22Rv1 (cell line): Measurements from ENCODE around the gene CTNNB1.
A peak's percentile ranks its signal among the peaks of the same experiment; 100 is the strongest.

Experiments used
- H3K27ac ChIP-seq: fragments of 450-650 bp; 2 replicates; pipeline ENCODE4 v1.5.1; 2017
- ZFX ChIP-seq: fragments of 450-650 bp; IDR thresholded peaks from 2 replicates; pipeline ENCODE4 v1.6.1; 2017; ENCODE audit warnings: antibody characterized with exemption, borderline replicate concordance
- TF ChIP-seq, protein P1 (sequence below): fragments of 450-650 bp; IDR thresholded peaks from 2 replicates; pipeline ENCODE4 v1.5.1; 2017; ENCODE audit warnings: mild to moderate bottlenecking

Gene CTNNB1

GRCh38 chr3:41198950-41199865, at the start of gene CTNNB1:
CTNNB1 (plus strand) TSS chr3:41199505; CDS start chr3:41224069, 24,564 bp downstream.
- H3K27ac ChIP-seq: peak within 1 kb of the TSS; percentile 81
- TF ChIP-seq, protein P1, sequence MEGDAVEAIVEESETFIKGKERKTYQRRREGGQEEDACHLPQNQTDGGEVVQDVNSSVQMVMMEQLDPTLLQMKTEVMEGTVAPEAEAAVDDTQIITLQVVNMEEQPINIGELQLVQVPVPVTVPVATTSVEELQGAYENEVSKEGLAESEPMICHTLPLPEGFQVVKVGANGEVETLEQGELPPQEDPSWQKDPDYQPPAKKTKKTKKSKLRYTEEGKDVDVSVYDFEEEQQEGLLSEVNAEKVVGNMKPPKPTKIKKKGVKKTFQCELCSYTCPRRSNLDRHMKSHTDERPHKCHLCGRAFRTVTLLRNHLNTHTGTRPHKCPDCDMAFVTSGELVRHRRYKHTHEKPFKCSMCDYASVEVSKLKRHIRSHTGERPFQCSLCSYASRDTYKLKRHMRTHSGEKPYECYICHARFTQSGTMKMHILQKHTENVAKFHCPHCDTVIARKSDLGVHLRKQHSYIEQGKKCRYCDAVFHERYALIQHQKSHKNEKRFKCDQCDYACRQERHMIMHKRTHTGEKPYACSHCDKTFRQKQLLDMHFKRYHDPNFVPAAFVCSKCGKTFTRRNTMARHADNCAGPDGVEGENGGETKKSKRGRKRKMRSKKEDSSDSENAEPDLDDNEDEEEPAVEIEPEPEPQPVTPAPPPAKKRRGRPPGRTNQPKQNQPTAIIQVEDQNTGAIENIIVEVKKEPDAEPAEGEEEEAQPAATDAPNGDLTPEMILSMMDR: no peak
- TF ChIP-seq ZFX: no peak

- no peak for TF ChIP-seq ZFX
- TF ChIP-seq, protein P1: no peak
- no peak overlapping the region for H3K27ac ChIP-seq
Measured at GRCh38 chr3:41155834-41156233, 43.5 kb upstream of the CTNNB1 start.

- TF ChIP-seq ZFX: no peak
- TF ChIP-seq, protein P1: no peak
- H3K27ac ChIP-seq: no peak overlapping the region
Measured at GRCh38 chr3:41158947-41159346, 40.4 kb upstream of the CTNNB1 start.

GRCh38 chr3:41159588-41160189, 39.6 kb upstream of the CTNNB1 start:
- H3K27ac ChIP-seq: no peak overlapping the region
- TF ChIP-seq, protein P1: no peak
- no peak for TF ChIP-seq ZFX

GRCh38 chr3:41162541-41162940, 36.8 kb upstream of the CTNNB1 start:
- TF ChIP-seq, protein P1: no peak
- TF ChIP-seq ZFX: no peak
- no peak overlapping the region for H3K27ac ChIP-seq

- H3K27ac ChIP-seq: no peak overlapping the region
- no peak for TF ChIP-seq ZFX
- TF ChIP-seq, protein P1: no peak
Measured at GRCh38 chr3:41163006-41163405, 36.3 kb upstream of the CTNNB1 start.

GRCh38 chr3:41163421-41163820, 35.9 kb upstream of the CTNNB1 start:
- H3K27ac ChIP-seq: no peak overlapping the region
- TF ChIP-seq ZFX: no peak
- TF ChIP-seq, protein P1: no peak
